SK-N-SH (cell line): ENCODE results near the gene PRDM10. TPM values are rescaled to one million over a fixed set of nuclear protein-coding genes. Genes with fewer than 3 reads are reported as not detected.

Source experiments
- CTCF ChIA-PET: fragments of 300-600, 350-600 bp; formaldehyde crosslinking; extraction: SDS; loops from one replicate; lab custom pipeline; 2021; lab: Yijun Ruan, JAX
- POLR2A ChIA-PET: fragments of 350-600 bp; sonication (Branson Sonifier 250); formaldehyde crosslinking; extraction: SDS; loops from one replicate; lab custom pipeline; 2020; ENCODE audit warnings: antibody characterized with exemption, inconsistent platforms; lab: Yijun Ruan, JAX
- DNase-seq: peaks from one replicate; pipeline ENCODE4 v3.0.0; 2012
- H2AFZ ChIP-seq: fragments of 200-600 bp; sonication (generic); 2 replicates; pipeline ENCODE4 v1.8.1; 2016; ENCODE audit warnings: antibody characterized with exemption, mild to moderate bottlenecking, low read depth
- H3F3A ChIP-seq: fragments of 200-600 bp; sonication (generic); replicated peaks from 2 replicates; pipeline ENCODE3; 2016; ENCODE audit warnings: antibody characterized with exemption, mild to moderate bottlenecking; ENCODE audit not compliant: insufficient read depth
- H3K27ac ChIP-seq, 2 experiments: fragments of 200-500 bp in 1 of 2; fragments of 200-600 bp in 1 of 2; sonication (Bioruptor generic) in 1 of 2; sonication (generic), shearing (Covaris generic) in 1 of 2; 2 replicates each; pipeline versions ENCODE4 v1.5.1 to v1.6.1; 2014 to 2016; ENCODE audit warnings: low read depth in 2 of 2, inconsistent platforms in 1 of 2, low read length in 1 of 2, mild to moderate bottlenecking in 1 of 2, mixed read lengths in 1 of 2
- H3K27me3 ChIP-seq: fragments of 200-600 bp; sonication (generic), shearing (Covaris generic); 2 replicates; pipeline ENCODE4 v1.6.1; 2016; ENCODE audit warnings: mixed run types; ENCODE audit not compliant: insufficient read depth
- H3K36me3 ChIP-seq, 2 experiments: fragments of 200-500 bp in 1 of 2; fragments of 200-600 bp in 1 of 2; sonication (Bioruptor generic) in 1 of 2; sonication (generic) in 1 of 2; replicated peaks in 1 of 2; 2 replicates each; pipeline versions ENCODE3 to v1.5.1; 2014 to 2016; ENCODE audit warnings: low read length in 1 of 2, mild to moderate bottlenecking in 1 of 2; ENCODE audit not compliant: insufficient read depth in 2 of 2, control insufficient read depth in 1 of 2
- H3K4me1 ChIP-seq, 2 experiments: fragments of 200-500 bp in 1 of 2; fragments of 200-600 bp in 1 of 2; sonication (Bioruptor generic) in 1 of 2; sonication (generic), shearing (Covaris generic) in 1 of 2; 2 replicates each; pipeline versions ENCODE4 v1.5.1 to v1.6.1; 2014 to 2016; ENCODE audit warnings: low read depth in 1 of 2, low read length in 1 of 2, mixed run types in 1 of 2; ENCODE audit not compliant: insufficient read depth in 2 of 2, control insufficient read depth in 1 of 2
- H3K4me2 ChIP-seq: fragments of 200-600 bp; sonication (generic), shearing (Covaris generic); 2 replicates; pipeline ENCODE4 v1.6.1; 2017; ENCODE audit warnings: mixed run types
- H3K4me3 ChIP-seq, 2 experiments: fragments of 200-500 bp in 1 of 2; fragments of 200-600 bp in 1 of 2; sonication (Bioruptor generic) in 1 of 2; sonication (generic), shearing (Covaris generic) in 1 of 2; 2 replicates each; pipeline versions ENCODE4 v1.5.1 to v1.8.1; 2014 to 2016; ENCODE audit warnings: low read depth in 2 of 2, inconsistent platforms in 1 of 2, low read length in 1 of 2, mild to moderate bottlenecking in 1 of 2, mixed read lengths in 1 of 2, moderate library complexity in 1 of 2
- H3K79me2 ChIP-seq: fragments of 200-600 bp; sonication (generic); 2 replicates; pipeline ENCODE4 v1.8.1; 2017; ENCODE audit warnings: mild to moderate bottlenecking; ENCODE audit not compliant: insufficient read depth
- H3K9ac ChIP-seq: fragments of 200-600 bp; sonication (generic); 2 replicates; pipeline ENCODE4 v1.6.1; 2017; ENCODE audit warnings: mixed run types
- H3K9me2 ChIP-seq: fragments of 200-600 bp; sonication (generic); 2 replicates; pipeline ENCODE4 v1.6.1; 2017; ENCODE audit warnings: mixed run types
- H3K9me3 ChIP-seq: fragments of 200-600 bp; sonication (generic); 2 replicates; pipeline ENCODE4 v1.6.1; 2017; ENCODE audit warnings: mixed run types, mild to moderate bottlenecking, moderate library complexity
- H4K20me1 ChIP-seq: fragments of 200-600 bp; sonication (generic); 2 replicates; pipeline ENCODE4 v1.6.1; 2017; ENCODE audit warnings: mild to moderate bottlenecking, mixed run types; ENCODE audit not compliant: insufficient read depth
- CHD2 ChIP-seq: fragments of 150-350 bp; IDR thresholded peaks from 2 replicates; pipeline ENCODE4 v1.6.1; 2018; ENCODE audit warnings: low read length; ENCODE audit not compliant: partially characterized antibody
- CTCF ChIP-seq: fragments of 200-600 bp; sonication (generic); IDR thresholded peaks from 2 replicates; pipeline ENCODE4 v1.6.1; 2017; ENCODE audit warnings: antibody characterized with exemption, mild to moderate bottlenecking, moderate library complexity
- MEF2A ChIP-seq: IDR thresholded peaks from 2 replicates; pipeline ENCODE4 v1.4.0; 2012; ENCODE audit warnings: low read depth, borderline replicate concordance
- NFIC ChIP-seq: IDR thresholded peaks from 2 replicates; pipeline ENCODE4 v1.4.0; 2012; ENCODE audit warnings: borderline replicate concordance
- RCOR1 ChIP-seq: fragments of 150-350 bp; IDR thresholded peaks from 2 replicates; pipeline ENCODE4 v1.6.1; 2017; ENCODE audit warnings: antibody characterized with exemption, low read length
- RXRA ChIP-seq: IDR thresholded peaks from 2 replicates; pipeline ENCODE4 v1.4.0; 2012; ENCODE audit warnings: low read depth, mild to moderate bottlenecking, borderline replicate concordance
- SMC3 ChIP-seq: IDR thresholded peaks from 2 replicates; pipeline ENCODE4 v1.6.1; 2012; ENCODE audit warnings: low read depth, low read length, improper control_type of control experiment
- TAF1 ChIP-seq: IDR thresholded peaks from 2 replicates; pipeline ENCODE4 v1.6.1; 2012; ENCODE audit warnings: low read depth, mild to moderate bottlenecking, low read length, moderate library complexity, borderline replicate concordance
- TCF12 ChIP-seq: IDR thresholded peaks from 2 replicates; pipeline ENCODE4 v1.4.0; 2012
- ZBTB33 ChIP-seq: IDR thresholded peaks from 2 replicates; pipeline ENCODE4 v1.4.0; 2012; ENCODE audit warnings: low read depth, borderline replicate concordance
- WGBS: methylation state at CpG from one replicate; pipeline ENCODE4 v1.1.6; 2017; ENCODE audit warnings: low lambda C conversion rate; 5-methylcytosine and 5-hydroxymethylcytosine counted together
- polyA plus RNA-seq, 3 experiments: library from polyadenylated mRNA; depleted of rRNA; stranded (reverse); fragments of >200 nt; gene quantifications; 2 replicates each; pipeline ENCODE4 v1.2.3, GENCODE V29; 2012
- TF ChIP-seq, protein P1 (sequence below): fragments of 150-350 bp; IDR thresholded peaks from 2 replicates; pipeline ENCODE4 v1.6.1; 2016; ENCODE audit warnings: mild to moderate bottlenecking, low read depth, low read length

Gene PRDM10
- polyA plus RNA-seq, 1 of the 3 experiments (the other 2 are of a cell fraction), result 1.9 TPM

DNA sequence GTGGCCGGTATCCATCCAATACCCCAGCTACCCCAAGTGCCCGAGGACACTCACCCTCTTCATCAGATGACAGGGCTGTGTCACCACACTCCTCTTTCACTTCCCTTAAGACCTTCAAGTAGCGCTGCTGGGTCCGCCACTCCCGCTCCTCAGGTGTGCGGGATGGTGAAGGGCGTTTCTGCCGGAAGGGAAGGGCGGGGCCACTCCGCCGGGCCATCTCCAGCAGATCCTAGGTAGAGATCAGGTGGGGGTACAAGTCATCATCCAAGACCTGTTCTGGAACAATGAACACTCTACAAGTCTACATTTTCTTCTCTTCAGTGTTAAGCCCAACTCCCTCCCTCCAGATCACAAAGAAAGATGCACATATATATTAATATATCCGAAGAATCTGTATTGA, 117.3 kb downstream of the PRDM10 start:
- 98% methylated on average over 12 of the region's 12 CpGs for WGBS
- POLR2A ChIA-PET, result no interaction called here
- H3K4me1 ChIP-seq, result no peaks in the 10 kb centered on the region
- TF ChIP-seq MEF2A (no peak), CHD2 (no peak)
- no peaks in the 10 kb centered on the region for H3K9me2 ChIP-seq
- no peak overlapping the region for H2AFZ ChIP-seq
- H3F3A ChIP-seq, result no peaks in the 10 kb centered on the region
- H3K4me3 ChIP-seq, result no peak overlapping the region
- no peak overlapping the region for H3K4me2 ChIP-seq
- CTCF ChIA-PET, result interaction anchor here (0.9 to 1.2 kb wide), 2 partner anchors 10 to 31 kb away, joined by 3 to 4 read pairs; partner anchors contain the start of gene NFRKB
- no peaks in the 10 kb centered on the region for H3K27me3 ChIP-seq
- H3K36me3 ChIP-seq, result peaks cover 61 to 82% of the 10 kb centered on the region in 2 experiments
- no peaks in the 10 kb centered on the region for H3K9me3 ChIP-seq
- no peaks in the 10 kb centered on the region for H4K20me1 ChIP-seq
- no peak for DNase-seq
- H3K79me2 ChIP-seq, result no peaks in the 10 kb centered on the region
- H3K27ac ChIP-seq, result no peak overlapping the region
- no peak overlapping the region for H3K9ac ChIP-seq

DNA sequence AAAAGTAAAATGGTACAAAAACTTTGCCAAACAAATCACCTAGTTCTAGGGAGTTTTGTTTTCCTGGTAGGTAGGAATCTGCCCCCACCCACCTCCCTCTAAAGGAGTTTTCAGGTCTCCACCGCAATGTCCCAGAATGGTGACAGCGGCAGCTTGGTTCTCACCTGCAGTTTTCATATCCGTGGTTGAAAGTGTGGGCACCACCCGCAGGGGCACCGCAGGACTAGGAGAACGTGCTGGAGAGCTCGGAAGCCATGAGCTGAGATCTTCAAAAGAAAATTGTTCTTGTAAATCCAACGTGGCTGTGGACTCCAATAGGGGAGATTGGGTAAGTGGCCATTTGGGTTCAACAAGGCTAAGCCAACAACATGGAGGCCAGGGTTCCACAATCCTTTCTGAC, 118.1 kb downstream of the PRDM10 start:
- CTCF ChIA-PET, result no interaction called here
- peaks cover 56 to 83% of the 10 kb centered on the region in 2 experiments for H3K36me3 ChIP-seq

More for the DNA sequence above, 118.1 kb downstream of the PRDM10 start:
- TF ChIP-seq CHD2 (no peak), NFIC (no peak), RCOR1 (no peak), SMC3 (no peak), TAF1 (no peak), ZBTB33 (no peak), CTCF (no peak), TCF12 (no peak), RXRA (no peak)
- TF ChIP-seq, protein P1, sequence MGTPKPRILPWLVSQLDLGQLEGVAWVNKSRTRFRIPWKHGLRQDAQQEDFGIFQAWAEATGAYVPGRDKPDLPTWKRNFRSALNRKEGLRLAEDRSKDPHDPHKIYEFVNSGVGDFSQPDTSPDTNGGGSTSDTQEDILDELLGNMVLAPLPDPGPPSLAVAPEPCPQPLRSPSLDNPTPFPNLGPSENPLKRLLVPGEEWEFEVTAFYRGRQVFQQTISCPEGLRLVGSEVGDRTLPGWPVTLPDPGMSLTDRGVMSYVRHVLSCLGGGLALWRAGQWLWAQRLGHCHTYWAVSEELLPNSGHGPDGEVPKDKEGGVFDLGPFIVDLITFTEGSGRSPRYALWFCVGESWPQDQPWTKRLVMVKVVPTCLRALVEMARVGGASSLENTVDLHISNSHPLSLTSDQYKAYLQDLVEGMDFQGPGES, result no peak
- TF ChIP-seq, all 33 proteins: peak for 0
- POLR2A ChIA-PET, result no interaction called here
- whole genome bisulfite sequencing, result 89% methylated on average over 8 of the region's 8 CpGs
- Histone ChIP-seq H3K9me2 (no peaks in the 10 kb centered on the region), H2AFZ (no peak overlapping the region), H3K4me3 (no peak overlapping the region), H3K4me1 (no peaks in the 10 kb centered on the region), H3K79me2 (no peaks in the 10 kb centered on the region), H4K20me1 (no peaks in the 10 kb centered on the region), H3K9ac (no peak overlapping the region), H3F3A (no peaks in the 10 kb centered on the region), H3K4me2 (no peak overlapping the region), H3K27ac (no peak overlapping the region), H3K27me3 (no peaks in the 10 kb centered on the region), H3K9me3 (no peaks in the 10 kb centered on the region)
- DNase-seq, result no peak
